HG03342 (cell line): ENCODE results near the gene MEGF11.

Experiments used
- ATAC-seq: cut with Tn5 transposase; IDR thresholded peaks from one replicate; pipeline ENCODE4 v1.9.1; 2021; ENCODE audit warnings: mild to moderate bottlenecking, moderate library complexity; ENCODE audit not compliant: unreplicated experiment

Gene MEGF11

GRCh38 chr15:66221126-66221525 lies 32.4 kb downstream of the MEGF11 start:
- no peak for ATAC-seq

- no peak for ATAC-seq
These were observed 32.9 kb downstream of the MEGF11 start for GRCh38 chr15:66220601-66221000.

DNA sequence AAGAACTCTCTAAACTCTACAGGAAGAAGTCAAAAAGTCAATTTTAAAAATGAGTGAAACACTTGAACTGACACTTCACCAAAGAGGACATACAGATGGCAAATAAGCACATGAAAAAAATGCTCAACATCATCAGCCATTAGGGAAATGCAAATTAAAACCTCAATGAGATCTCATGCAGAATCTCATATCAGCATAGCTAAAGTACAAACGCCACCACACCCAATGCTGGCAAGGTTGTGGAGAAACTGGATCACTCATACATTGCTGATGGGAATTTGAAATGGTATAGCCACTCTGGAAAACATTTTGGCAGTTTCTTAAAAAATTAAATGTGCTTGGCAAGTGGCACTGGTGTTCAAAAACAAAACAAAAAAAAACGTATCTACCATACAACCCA lies 34.2 kb downstream of the MEGF11 start:
- ATAC-seq, result no peak

- ATAC-seq, result no peak
These were observed 36.7 kb downstream of the MEGF11 start for GRCh38 chr15:66216806-66217205.

DNA sequence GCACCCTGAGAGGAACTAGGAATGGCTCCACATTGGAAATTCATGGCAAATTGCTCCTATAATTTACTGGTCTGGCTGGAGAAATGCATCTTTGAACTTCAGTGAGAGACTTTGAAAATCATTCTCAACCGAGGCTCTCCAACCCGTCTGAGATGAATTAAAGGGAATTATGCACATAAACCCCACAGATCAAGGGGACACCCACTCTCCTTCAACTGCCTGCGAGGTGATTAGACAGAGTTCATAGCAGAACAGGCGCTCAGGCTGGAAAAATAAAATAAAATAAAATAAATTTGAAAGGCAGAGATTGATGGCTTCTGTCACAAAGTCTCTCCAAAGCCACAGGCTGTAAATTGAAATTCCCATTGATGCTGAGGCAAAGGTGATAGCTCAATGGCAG lies 37.7 kb downstream of the MEGF11 start:
- no peak for ATAC-seq

DNA sequence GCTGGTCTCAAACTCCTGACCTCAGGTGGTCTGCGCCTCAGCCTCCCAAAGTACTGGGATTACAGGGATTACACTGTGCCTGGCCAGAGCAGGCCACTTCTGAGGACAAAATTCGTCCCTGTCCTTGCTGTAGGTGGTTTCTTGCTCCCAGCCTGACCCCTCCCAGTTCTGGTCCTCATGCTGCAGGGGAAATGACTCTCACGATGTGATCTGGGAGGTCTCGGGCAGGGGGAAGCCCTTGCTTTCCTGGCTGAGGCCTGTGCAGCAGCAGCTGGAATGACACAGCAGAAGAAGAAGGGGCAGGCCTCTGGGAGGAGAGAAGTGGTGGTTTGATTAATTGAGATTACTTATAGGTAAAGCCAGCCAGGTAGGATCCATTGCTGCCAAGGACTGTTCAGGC lies 39.3 kb downstream of the MEGF11 start:
- no peak for ATAC-seq

GRCh38 chr15:66212563-66212921 lies 41.0 kb downstream of the MEGF11 start:
- ATAC-seq, result no peak

- no peak for ATAC-seq
These were observed 41.6 kb downstream of the MEGF11 start for GRCh38 chr15:66211670-66212562.

DNA sequence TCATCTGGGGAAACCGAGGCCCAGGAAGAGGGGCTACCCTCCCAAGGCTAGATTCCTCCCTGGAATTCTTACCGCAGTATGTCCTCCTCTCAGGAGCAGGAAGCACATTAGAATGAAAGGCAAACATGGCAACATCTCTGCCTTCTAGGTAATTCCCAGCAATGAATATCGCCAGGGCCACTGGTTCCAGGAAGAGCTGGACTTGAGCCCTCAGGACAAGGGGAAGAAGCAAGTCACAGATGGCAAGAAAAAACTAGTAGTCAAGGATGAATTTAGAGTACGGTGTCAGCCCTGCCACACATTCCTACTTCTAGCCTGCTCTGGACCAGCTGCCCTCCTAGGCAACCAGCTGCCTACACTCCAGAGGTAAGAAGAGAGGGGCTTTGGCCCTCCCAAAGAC lies 42.9 kb downstream of the MEGF11 start:
- no peak for ATAC-seq

DNA sequence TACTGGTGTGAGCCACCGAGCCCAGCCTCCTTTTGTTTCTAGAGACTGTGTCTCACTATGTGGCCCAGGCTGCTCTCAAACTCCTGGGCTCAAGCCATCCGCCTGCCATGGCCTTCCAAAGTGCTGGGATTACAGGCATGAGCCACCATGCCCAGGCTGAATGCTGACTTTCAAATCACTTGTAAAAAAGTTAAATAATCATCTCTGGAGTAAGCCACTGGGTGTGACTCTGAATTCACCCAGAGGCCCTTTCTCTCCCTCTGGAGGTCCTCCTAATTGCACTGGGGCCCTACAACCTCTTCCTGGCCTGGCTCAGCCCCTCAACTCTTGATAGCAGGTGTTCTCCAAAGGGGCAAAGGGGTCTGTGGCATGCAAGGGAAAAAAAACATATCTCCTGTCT lies 54.8 kb downstream of the MEGF11 start:
- no peak for ATAC-seq

- no peak for ATAC-seq
These were observed 56.9 kb downstream of the MEGF11 start for GRCh38 chr15:66196602-66197001.

- ATAC-seq, result no peak
These were observed 57.8 kb downstream of the MEGF11 start for GRCh38 chr15:66195621-66196230.

- ATAC-seq, result no peak
These were observed 60.5 kb downstream of the MEGF11 start for GRCh38 chr15:66193066-66193465.

DNA sequence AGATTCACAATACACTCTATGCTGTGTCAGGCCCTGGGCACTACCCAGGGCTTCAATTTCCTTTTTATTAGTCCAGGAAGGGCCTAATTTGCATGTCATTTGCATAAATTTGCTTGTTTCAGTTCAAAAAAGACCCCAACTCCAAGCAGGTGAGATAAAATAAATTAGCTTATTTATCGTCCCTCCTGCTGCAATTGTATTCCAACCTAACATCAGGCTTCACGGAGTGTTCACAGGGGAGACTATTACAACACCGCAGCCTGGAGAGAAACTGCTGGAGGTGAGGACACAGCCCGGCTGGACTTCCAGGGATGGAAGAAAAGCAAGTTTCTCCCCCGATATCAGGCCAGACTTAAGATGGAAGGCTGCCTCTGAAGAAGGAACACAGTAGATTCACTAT lies 62.8 kb downstream of the MEGF11 start:
- ATAC-seq, result no peak

- no peak for ATAC-seq
These were observed 64.3 kb downstream of the MEGF11 start for GRCh38 chr15:66189291-66189690.

DNA sequence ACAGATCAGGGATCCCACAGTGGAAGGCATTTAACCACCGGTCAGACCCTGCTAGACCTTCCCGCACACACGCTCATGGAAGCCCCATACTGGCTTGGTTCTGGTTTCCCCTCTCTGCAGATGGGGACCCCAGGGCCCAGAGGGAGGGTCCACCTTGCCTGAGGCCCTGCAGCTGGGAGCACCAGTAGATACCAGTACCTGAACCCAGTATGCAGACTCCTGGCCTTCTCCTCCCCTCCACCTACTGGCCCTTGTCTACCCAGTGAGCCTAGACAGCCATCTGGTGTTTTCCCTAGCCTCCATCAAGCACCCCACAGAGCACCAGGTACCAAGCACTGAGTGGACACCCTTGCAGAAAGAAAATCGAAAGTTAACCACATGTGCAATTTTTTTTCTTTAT lies 65.1 kb downstream of the MEGF11 start:
- no peak for ATAC-seq

- no peak for ATAC-seq
These were observed 66.3 kb downstream of the MEGF11 start for GRCh38 chr15:66187271-66187670.

GRCh38 chr15:66186049-66186825 lies 67.3 kb downstream of the MEGF11 start:
- no peak for ATAC-seq

- ATAC-seq, result no peak
These were observed 68.4 kb downstream of the MEGF11 start for GRCh38 chr15:66184936-66185790.

- ATAC-seq, result no peak
These were observed 69.1 kb downstream of the MEGF11 start for GRCh38 chr15:66184492-66184891.
